ENCODE data around the gene RNF144A.
"Not testable (repeated sequence)": the region's sequence is repeated elsewhere in the genome, so short reads cannot be mapped to it uniquely, and the experiment has no call there.

RNF144A gene, protein sequence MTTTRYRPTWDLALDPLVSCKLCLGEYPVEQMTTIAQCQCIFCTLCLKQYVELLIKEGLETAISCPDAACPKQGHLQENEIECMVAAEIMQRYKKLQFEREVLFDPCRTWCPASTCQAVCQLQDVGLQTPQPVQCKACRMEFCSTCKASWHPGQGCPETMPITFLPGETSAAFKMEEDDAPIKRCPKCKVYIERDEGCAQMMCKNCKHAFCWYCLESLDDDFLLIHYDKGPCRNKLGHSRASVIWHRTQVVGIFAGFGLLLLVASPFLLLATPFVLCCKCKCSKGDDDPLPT

GRCh38 chr2:6917071-6917760, at the start of gene RNF144A:
Gene RNF144A, plus strand, starts transcription at chr2:6917412. Its CDS starts 79,515 bp downstream, at chr2:6996927.
- no peak for DNase-seq

DNA sequence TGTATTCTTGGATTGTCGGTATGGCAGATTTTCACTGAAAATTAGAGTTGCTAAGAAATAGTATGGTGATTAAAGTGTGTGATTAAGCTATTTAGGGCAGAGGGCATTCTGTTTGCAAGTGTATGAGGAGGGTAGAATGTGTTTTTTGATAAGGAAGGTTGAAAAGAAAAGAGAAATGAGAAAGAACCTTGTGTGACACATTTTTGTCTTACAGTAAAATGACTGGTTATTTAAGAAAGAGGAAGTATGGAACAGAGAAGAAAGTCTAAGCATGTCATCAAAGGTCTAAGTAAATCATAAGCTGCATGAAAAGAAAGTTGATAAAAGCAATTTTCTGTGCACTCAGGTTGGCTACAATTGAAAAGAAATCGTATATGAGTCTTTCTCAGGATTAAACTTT, 44.8 kb upstream of the RNF144A start:
- no peak for DNase-seq

GRCh38 chr2:6874032-6874431, 43.2 kb upstream of the RNF144A start:
- no peak for DNase-seq

- no peak for DNase-seq
Observed at GRCh38 chr2:6876309-6876708, 40.9 kb upstream of the RNF144A start.

DNA sequence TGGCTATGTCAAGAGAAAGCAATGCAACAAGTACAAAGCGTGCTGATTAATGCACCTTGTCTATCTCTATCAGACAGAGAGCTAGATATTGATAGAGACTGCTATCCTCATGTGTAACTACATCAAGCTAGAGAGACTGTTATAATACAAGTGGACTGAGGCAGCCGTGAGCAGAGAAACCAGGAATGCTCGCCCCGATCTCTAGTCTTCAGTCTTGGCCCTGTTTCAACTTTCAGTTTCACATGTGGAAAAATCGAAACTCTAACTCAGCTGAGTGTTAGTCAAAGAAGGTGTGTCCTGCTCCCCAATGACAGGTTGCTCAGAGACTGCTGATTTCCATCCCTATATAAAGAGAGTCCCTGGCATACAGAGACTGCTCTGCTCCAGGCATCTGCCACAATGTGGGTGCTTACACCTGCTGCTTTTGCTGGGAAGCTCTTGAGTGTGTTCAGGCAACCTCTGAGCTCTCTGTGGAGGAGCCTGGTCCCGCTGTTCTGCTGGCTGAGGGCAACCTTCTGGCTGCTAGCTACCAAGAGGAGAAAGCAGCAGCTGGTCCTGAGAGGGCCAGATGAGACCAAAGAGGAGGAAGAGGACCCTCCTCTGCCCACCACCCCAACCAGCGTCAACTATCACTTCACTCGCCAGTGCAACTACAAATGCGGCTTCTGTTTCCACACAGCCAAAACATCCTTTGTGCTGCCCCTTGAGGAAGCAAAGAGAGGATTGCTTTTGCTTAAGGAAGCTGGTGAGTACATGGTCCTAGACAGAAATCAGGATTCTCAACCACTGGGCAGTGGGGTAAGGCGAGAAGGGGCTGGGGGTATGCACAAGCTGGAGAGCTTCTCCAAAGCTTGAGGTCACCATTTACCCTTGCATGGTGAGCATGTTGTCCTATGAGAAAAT, 39.6 kb upstream of the RNF144A start, which contains the start of gene RSAD2:
RSAD2 (plus strand) TSS at position 376 of the 903 bp plus-strand sequence; CDS start at position 400, 24 bp downstream.
- no peak for DNase-seq

- no peak for DNase-seq
Observed at GRCh38 chr2:6878549-6878948, 38.7 kb upstream of the RNF144A start.

DNA sequence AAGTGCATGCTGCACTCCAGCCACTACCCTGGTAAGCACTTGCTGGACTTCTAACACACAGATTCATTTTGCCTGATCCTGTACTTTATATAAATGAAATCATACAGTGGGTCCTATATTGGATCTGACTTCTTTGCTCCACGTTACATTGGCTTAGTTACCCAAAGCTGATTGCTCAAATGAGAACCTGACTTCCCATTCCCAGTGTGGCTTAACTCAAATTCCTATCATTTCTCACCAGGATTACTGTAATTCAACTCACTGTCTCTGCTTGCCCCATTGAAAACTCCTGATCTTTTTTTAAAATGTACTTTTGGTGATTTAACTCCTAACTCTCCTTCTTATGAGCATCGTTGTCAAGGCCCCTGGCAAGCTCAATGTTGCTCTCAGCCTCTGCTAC, 38.2 kb upstream of the RNF144A start:
- DNase-seq = no peak

DNA sequence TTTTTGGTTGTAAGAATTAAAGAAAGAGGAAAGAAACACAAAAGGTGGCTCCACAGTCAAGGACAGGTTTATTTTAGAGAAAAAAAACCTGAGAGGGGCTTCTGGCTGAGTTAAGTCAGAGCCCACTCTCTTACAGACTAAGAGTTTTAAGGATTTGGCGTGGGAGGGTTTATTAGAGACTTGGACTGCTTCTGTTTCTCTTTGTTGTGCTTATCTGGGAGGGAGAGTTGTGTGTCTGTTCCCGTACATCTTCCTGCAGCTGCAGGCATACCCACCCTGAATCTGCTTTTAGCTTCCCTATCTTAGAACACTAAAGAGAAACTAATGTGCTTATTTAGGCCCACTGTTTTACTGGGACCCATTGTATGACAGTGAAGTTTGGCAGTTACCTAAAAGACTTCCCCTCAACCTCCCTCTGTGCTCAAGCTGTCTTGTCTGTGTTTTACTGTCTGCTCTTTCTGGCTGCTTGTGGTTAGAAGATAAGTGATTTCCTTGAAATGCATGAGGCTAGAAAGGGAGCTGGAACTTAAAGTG, 36.9 kb upstream of the RNF144A start:
- no peak for DNase-seq

- no peak for DNase-seq
Observed at GRCh38 chr2:6881046-6881445, 36.2 kb upstream of the RNF144A start.

DNA sequence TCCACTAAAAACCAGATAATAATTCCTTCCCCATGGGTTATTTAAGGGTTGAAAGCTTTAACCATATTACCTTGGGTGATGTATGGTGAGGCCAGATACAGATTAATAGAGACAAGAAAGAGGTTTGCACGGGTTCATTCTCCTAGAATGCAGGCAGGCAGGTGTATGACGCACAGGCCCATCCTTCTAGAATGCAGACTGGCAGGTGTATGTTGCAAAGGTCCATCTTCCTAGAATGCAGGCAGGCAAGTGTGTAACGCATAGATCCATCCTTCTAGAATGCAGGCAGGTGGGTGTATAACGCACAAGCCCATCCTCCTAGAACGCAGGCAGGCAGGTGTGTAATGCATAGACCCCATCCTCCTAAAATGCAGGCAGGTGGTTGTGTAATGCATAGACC, 35.7 kb upstream of the RNF144A start:
- no peak for DNase-seq

DNA sequence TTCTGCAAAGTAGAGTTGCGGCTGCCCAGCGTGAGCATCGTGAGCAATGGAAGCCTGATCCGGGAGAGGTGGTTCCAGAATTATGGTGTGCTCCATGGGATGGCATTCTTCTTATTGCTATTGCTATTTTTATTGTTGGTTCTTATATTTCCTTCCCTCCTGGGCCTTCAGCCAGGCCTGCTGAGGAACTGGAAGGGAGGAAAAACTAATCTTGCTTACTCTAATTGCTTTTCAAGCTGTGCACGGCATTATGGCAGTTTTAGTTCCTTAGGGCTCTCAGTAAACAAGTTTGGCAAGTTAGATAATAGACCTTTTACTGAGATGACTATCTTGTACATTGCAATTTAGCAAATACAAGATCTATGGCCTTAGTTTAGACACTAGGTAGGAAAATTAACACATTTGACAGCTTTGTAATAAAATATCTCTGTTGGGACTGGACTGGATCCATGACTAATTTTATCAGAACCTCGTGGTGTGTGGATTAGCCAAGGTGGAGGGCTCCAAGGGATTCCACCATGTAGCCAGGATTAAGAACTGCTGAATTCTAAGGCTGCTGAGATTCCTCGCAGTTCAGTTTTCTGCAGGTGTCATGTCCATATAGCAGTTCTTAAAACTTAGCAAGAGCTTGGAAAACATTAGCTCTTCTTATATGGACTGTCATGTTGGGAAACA, 33.6 kb upstream of the RNF144A start:
- no peak for DNase-seq

DNA sequence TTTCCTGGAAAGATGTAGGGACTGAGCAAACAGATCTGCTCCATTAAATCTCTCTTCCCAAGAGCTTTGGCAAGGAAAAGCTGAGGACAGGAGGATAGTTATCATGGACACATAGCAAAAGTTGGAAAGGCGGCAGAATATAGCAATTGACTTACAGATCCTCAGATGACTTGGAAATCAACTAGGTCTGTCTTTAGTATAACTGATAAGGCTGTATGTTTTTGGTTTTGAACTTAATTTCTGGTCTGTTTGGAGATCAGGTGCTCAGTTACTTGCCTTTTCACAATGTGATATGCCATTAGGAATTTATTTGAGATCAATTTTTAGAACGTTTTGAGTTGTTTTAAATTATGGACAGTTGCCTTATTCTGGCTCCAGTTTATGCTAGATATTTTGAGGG, 31.7 kb upstream of the RNF144A start:
- no peak for DNase-seq

DNA sequence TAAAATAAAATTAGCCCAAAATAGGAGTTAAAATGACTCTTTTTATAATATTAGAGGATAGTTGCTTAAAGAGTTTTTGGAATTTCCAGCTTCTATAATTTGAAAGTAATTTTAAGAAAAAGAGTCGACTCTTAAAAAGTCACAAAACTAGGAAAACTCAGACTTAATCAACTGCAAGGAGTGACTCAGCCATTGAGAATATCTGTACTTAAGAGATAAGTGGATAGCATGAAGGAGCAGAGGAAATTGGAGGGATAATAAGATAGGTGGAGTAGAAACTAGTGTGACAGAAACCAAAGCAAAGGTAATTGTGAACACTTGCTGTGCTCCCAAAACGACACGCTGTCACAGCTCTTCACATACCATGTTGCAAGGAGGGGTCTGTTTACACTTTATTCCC, 31.2 kb upstream of the RNF144A start:
- DNase-seq = no peak

DNA sequence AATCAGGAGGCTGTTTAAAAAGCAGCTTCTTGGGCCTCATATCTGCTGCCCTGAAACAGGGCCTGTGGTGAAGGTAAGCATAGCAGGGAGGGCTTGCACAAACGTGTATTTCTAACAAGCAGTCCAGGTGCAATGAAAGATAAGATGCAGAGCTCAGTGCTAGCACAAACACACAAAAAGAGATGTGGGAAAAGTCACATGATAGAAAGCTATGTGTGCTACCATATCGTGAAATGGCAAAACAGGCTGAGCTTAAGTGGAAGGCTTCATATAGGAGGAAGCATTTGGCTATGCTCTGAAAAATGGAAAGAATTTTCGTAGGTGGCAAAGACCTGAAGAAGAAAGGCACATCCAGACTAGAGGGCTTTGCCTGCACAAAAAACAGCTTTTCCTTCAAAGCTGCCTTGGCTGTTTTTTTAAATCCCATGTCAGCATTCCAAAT, 29.4 kb upstream of the RNF144A start:
- no peak for DNase-seq

DNA sequence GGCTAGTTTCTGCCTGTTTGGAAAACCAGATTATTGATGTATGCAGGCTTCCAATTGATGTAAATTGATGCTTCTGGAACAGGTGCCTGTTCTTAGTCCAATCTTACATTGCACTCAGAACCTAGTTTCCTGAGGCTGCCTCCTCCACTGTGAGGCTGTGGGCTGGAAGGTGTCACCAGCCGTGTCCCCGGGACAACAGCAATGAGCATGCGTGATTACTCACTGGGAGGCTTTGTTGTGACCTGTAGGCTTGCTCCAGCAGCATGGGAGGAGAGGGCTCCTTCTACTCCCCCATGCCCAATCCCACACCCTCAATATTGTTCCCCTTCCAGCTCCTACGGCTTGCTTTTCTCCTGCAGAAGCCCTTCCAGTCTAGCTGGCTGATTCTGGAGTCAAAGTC, 28.5 kb upstream of the RNF144A start:
- no peak for DNase-seq

- no peak for DNase-seq
Observed at GRCh38 chr2:6893876-6894482, 23.2 kb upstream of the RNF144A start.

- DNase-seq = no peak
Observed at GRCh38 chr2:6896930-6897759, 20.1 kb upstream of the RNF144A start.

- not testable (repeated sequence) for DNase-seq
Observed at GRCh38 chr2:6902581-6902980, 14.6 kb upstream of the RNF144A start.

- no peak for DNase-seq
Observed at GRCh38 chr2:6905668-6906067, 11.5 kb upstream of the RNF144A start.

DNA sequence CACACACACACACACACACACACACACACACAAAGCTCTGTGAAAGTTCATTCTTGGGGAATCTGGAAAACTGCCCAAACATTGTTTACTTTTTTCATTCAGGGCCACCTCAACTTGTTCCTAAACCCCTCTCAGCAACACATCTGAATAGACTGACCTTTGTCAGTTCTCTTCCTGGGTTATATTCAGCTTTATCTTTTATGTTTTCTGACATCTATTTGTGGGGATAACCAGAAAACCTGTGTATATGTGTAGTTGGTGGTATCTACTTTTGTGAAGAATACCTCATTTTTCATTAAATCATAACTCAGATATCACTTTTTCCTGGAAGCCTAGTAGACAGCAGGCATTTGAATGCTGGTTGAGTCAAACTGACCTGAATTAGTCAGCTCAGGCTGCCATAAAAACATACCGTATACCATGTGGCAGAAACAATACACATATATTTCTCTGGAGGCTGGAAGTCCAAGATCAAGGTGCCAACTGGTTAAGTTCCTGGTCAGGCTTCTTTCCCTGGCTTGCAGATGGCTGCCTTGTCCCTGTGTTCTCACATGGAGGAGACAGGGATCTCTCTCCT, 11.0 kb upstream of the RNF144A start:
- no peak for DNase-seq

DNA sequence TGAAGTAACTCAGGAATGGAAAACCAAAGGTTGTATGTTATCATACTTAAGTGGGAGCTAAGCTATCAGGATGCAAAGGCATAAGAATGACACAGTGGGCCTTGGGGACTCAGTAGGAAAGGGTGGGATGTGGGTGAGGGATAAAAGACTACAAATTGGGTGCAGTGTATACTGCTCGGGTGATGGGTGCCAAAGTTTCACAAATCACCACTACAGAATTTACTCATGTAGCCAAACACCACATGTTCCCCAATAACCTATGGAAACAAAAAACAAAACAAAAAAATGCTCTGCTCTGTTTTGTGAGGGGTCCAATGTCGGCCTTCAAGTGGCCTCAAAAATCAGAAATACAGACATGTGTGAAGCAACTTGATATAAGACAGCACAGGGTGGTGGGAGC, 8.9 kb upstream of the RNF144A start:
- DNase-seq = no peak

Data from NCI-H2081 treated with DMSO at 0.1 percent for 48 hours (cell line).